HFFc6 (cell line): ENCODE data around the gene GIGYF2. TPM values are rescaled to one million over a fixed set of nuclear protein-coding genes. Genes with fewer than 3 reads are reported as not detected.

Source experiments
- DNase-seq: peaks from one replicate; pipeline ENCODE4 v3.0.0-alpha.2; 2018
- H3K27ac Mint-ChIP-seq: 2 replicates; pipeline ENCODE4 v1.8.0; 2020; ENCODE audit warnings: mild to moderate bottlenecking, mixed read lengths
- H3K27me3 Mint-ChIP-seq: 2 replicates; pipeline ENCODE4 v1.8.0; 2021; ENCODE audit warnings: mild to moderate bottlenecking, moderate library complexity, mixed read lengths; ENCODE audit not compliant: insufficient read depth
- H3K36me3 Mint-ChIP-seq: 2 replicates; pipeline ENCODE4 v1.8.0; 2021; ENCODE audit warnings: low read depth, mixed read lengths
- H3K4me1 Mint-ChIP-seq: 2 replicates; pipeline ENCODE4 v1.8.0; 2020; ENCODE audit warnings: low read depth, mixed read lengths
- H3K4me3 Mint-ChIP-seq: 2 replicates; pipeline ENCODE4 v1.8.0; 2020; ENCODE audit warnings: mild to moderate bottlenecking, moderate library complexity, mixed read lengths
- H3K9me3 Mint-ChIP-seq: 2 replicates; pipeline ENCODE4 v1.8.0; 2020; ENCODE audit warnings: mild to moderate bottlenecking, mixed read lengths
- CTCF ChIP-seq: fragments of 200-600 bp; sonication (generic); IDR thresholded peaks from 2 replicates; pipeline ENCODE4 v1.5.0; 2021; ENCODE audit warnings: antibody characterized with exemption, mild to moderate bottlenecking
- total RNA-seq, 6 experiments: library from RNA; stranded (reverse); fragmentation: NEBNext Ultra II Directional; extraction: Animal tissue kit (Norgen Biotek cat#: 25700); gene quantifications; 2 replicates in 1 of 6; 3 replicates in 5 of 6; pipeline ENCODE4 v1.2.3, GENCODE V29; 2021

Gene GIGYF2
- total RNA-seq, 6 experiments from 2014 or later = 36.9 to 44.6 (median 42.3) TPM

DNA sequence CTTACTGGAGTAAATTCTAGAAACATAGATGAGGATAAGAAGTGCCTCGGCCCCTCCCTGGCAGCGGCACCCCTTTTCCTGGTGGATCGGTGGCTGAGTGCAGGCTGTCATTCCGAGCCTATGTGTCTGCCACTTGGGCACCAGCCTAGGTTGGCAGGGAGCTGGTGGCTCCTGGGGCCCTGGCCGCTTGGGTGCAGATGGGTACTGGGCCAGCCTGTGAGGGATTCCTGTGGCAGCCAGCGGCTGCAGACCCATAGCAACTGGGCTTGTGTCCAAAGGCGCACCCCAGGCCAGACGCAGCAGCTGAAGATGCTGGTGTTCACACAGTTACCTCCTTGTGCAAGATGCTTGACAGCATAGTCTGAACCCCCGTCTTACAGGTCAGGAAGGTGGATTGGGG lies 175.7 kb downstream of the GIGYF2 start:
- DNase-seq = no peak
- H3K4me3 Mint-ChIP-seq = no peak overlapping the region
- H3K9me3 Mint-ChIP-seq = no peaks in the 10 kb centered on the region
- H3K27ac Mint-ChIP-seq = no peak overlapping the region
- no peak for TF ChIP-seq CTCF
- peaks cover 5% of the 10 kb centered on the region for H3K27me3 Mint-ChIP-seq
- H3K36me3 Mint-ChIP-seq = no peaks in the 10 kb centered on the region
- no peaks in the 10 kb centered on the region for H3K4me1 Mint-ChIP-seq

GRCh38 chr2:232873292-232873908 lies 176.3 kb downstream of the GIGYF2 start:
- no peak for TF ChIP-seq CTCF

GRCh38 chr2:232873909-232874641 lies 176.9 kb downstream of the GIGYF2 start:
- H3K4me1 Mint-ChIP-seq = no peaks in the 10 kb centered on the region

More at GRCh38 chr2:232873292-232873908, 176.3 kb downstream of the GIGYF2 start:
- no peak overlapping the region for H3K27ac Mint-ChIP-seq
- H3K27me3 Mint-ChIP-seq = peaks cover 5% of the 10 kb centered on the region
- H3K36me3 Mint-ChIP-seq = no peaks in the 10 kb centered on the region
- H3K9me3 Mint-ChIP-seq = no peaks in the 10 kb centered on the region
- H3K4me3 Mint-ChIP-seq = no peak overlapping the region
- no peaks in the 10 kb centered on the region for H3K4me1 Mint-ChIP-seq
- no peak for DNase-seq

DNA sequence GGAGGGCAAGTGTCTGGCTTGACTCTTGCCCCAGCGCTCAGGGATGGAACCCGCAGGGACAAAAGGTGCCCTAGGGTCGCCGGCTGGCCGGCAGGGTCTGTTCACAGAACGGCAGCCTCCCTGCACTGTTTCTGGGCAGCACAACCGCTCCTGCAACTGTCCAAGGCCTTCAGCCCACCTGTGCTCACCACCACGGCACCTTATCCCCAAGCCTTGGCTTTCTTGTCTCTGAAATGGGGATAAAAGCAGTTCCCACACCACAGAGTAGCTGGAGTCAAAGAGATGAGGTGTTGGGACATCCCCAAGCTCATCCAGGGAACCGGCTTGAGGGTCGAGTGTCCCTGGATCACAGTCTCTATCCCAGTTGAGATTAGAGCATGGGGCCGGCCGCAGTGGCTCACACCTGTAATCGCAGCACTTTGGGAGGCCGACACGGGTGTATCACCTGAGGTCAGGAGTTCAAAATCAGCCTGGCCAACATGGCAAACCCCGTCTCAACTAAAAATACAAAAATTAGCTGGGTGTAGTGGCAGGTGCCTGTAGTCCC lies 177.6 kb downstream of the GIGYF2 start:
- Mint-ChIP-seq H3K4me3 (no peak overlapping the region), H3K9me3 (no peaks in the 10 kb centered on the region), H3K27me3 (peaks cover 5% of the 10 kb centered on the region), H3K27ac (no peak overlapping the region), H3K4me1 (no peaks in the 10 kb centered on the region), H3K36me3 (no peaks in the 10 kb centered on the region)
- no peak for DNase-seq
- no peak for TF ChIP-seq CTCF

More at GRCh38 chr2:232873909-232874641, 176.9 kb downstream of the GIGYF2 start:
- Mint-ChIP-seq H3K27ac (no peak overlapping the region), H3K4me3 (no peak overlapping the region), H3K36me3 (no peaks in the 10 kb centered on the region), H3K27me3 (peaks cover 5% of the 10 kb centered on the region), H3K9me3 (no peaks in the 10 kb centered on the region)
- TF ChIP-seq CTCF = no peak
- no peak for DNase-seq

DNA sequence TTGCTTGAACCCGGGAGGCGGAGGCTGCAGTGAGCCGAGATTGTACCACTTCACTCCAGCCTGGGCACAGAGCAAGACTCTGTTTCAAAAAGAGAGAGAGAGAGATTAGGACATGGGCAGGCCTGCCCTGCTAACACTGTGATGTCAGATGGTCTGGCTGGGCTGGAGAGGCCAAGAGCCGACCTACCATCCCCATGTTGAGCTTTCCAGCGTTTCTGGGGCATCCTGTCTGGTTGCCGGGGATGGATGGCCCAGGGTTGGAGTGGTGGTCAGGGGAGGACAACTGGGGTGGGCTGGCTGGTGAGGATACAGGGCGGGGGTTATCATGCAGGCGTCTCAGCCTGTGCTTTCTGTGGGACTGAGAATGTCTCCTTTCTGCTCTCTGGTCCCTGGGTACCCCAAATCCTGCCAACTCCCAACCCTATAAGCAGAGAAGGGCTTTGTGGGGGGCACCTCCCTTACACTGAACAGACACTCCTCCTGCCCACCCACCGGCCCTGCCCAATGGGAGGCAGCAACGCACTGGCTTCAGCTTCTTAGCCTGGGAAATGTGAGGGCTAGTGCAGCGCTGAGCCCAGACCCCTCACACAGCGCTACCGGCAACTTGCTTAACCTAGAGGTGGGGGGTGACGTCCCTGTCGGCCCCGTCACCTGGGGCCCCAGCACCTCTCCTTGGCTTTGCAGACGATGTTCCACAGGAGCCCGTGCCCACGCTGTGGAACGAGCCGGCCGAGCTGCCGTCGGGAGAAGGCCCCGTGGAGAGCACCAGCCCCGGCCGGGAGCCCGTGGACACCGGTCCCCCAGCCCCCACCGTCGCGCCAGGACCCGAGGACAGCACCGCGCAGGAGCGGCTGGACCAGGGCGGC lies 178.4 kb downstream of the GIGYF2 start:
- peaks cover 5% of the 10 kb centered on the region for H3K27me3 Mint-ChIP-seq
- no peak for DNase-seq
- TF ChIP-seq CTCF = no peak
- no peak overlapping the region for H3K4me3 Mint-ChIP-seq
- H3K27ac Mint-ChIP-seq = no peak overlapping the region
- H3K4me1 Mint-ChIP-seq = no peaks in the 10 kb centered on the region
- H3K9me3 Mint-ChIP-seq = no peaks in the 10 kb centered on the region
- no peaks in the 10 kb centered on the region for H3K36me3 Mint-ChIP-seq
